ENCODE measurements around the gene TMBIM4. TPM values are rescaled to one million over a fixed set of nuclear protein-coding genes. Genes with fewer than 3 reads are reported as not detected.

The TMBIM4 gene
- total RNA-seq, 1 donor = 94.1 TPM

DNA sequence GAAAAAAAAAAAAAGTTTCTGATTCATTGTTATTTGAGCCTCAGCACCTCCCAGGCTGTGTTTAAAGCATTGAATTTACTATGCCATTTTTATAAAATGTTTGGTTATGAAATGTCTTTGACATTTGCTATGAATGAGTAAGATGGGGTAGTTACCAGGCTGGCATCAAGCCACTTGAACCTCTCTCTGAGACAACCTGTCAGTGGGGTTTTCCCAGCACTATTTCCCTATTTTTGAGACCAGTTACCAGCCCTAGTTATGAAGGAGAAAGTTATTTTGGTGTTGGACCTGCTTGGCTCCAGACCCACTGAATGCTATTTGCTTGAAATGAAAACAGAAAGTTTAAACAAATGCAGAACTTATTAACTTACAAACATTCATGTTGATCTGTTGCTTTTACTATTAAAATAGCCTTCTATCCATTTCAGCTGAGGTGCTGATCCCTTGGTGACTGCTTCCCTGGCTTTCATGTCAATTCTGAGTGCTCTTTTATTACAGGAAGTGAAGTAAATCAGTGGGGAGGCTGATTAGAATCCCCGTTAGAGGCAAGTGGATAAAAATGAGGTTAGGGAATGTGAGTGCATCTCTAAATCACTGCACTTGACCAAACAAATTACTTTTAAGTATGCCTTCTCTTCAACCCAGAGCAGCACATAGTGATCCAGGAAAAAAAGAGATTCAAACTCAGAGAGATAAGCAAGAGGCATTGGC lies 77.1 kb downstream of the TMBIM4 start:
- H3K27ac ChIP-seq (ENCODE audit: low read depth, low read length) = peak overlapping the region; percentile 27
- no peaks in the 10 kb centered on the region for H3K36me3 ChIP-seq (ENCODE audit: insufficient read depth, low read length)
- no peaks in the 10 kb centered on the region for H3K79me2 ChIP-seq (ENCODE audit: insufficient read depth, low read length)
- H3K4me3 ChIP-seq (ENCODE audit: insufficient read depth, low read length) = peak overlapping the region; percentile 11
- no peaks in the 10 kb centered on the region for H4K20me1 ChIP-seq (ENCODE audit: insufficient read depth, low read length)
- peak overlapping the region; percentile 30 for H2AFZ ChIP-seq (ENCODE audit: low read length)
- H3K4me2 ChIP-seq (ENCODE audit: insufficient read depth, low read length) = peak overlapping the region; percentile 62
- H3K9me3 ChIP-seq (ENCODE audit: low read depth, low read length) = no peaks in the 10 kb centered on the region
- peak; percentile 32 for DNase-seq (ENCODE audit: insufficient read length, low spot score, missing footprints)
- H3K27me3 ChIP-seq (ENCODE audit: insufficient read depth, low read length) = no peaks in the 10 kb centered on the region
- peaks cover 13% of the 10 kb centered on the region for H3K4me1 ChIP-seq (ENCODE audit: insufficient read depth, low read length)
- no peak for TF ChIP-seq CTCF (IDR thresholded peaks at IDR 0.05; ENCODE audit: extremely low read depth, low read depth, low read length)

- H3K4me1 ChIP-seq (ENCODE audit: insufficient read depth, low read length) = peaks cover 22% of the 10 kb centered on the region
- no peak for TF ChIP-seq CTCF (IDR thresholded peaks at IDR 0.05; ENCODE audit: extremely low read depth, low read depth, low read length)
- H3K79me2 ChIP-seq (ENCODE audit: insufficient read depth, low read length) = peaks cover 4% of the 10 kb centered on the region
- H4K20me1 ChIP-seq (ENCODE audit: insufficient read depth, low read length) = no peaks in the 10 kb centered on the region
- no peaks in the 10 kb centered on the region for H3K9me3 ChIP-seq (ENCODE audit: low read depth, low read length)
- no peak overlapping the region for H3K4me2 ChIP-seq (ENCODE audit: insufficient read depth, low read length)
- no peak overlapping the region for H3K27ac ChIP-seq (ENCODE audit: low read depth, low read length)
- DNase-seq (ENCODE audit: insufficient read length, low spot score, missing footprints) = no peak
- no peak overlapping the region for H3K4me3 ChIP-seq (ENCODE audit: insufficient read depth, low read length)
- peak overlapping the region; percentile 36 for H2AFZ ChIP-seq (ENCODE audit: low read length)
- no peaks in the 10 kb centered on the region for H3K27me3 ChIP-seq (ENCODE audit: insufficient read depth, low read length)
- no peaks in the 10 kb centered on the region for H3K36me3 ChIP-seq (ENCODE audit: insufficient read depth, low read length)
These were observed 79.6 kb downstream of the TMBIM4 start for GRCh38 chr12:66090157-66090556.

- H3K79me2 ChIP-seq (ENCODE audit: insufficient read depth, low read length) = peaks cover 4% of the 10 kb centered on the region
- peak overlapping the region; percentile 67 for H2AFZ ChIP-seq (ENCODE audit: low read length)
- H3K4me3 ChIP-seq (ENCODE audit: insufficient read depth, low read length) = peak overlapping the region; percentile 58
- peak overlapping the region; percentile 84 for H3K4me2 ChIP-seq (ENCODE audit: insufficient read depth, low read length)
- peak; percentile 92 for TF ChIP-seq CTCF (IDR thresholded peaks at IDR 0.05; ENCODE audit: extremely low read depth, low read depth, low read length)
- no peaks in the 10 kb centered on the region for H3K27me3 ChIP-seq (ENCODE audit: insufficient read depth, low read length)
- no peaks in the 10 kb centered on the region for H3K36me3 ChIP-seq (ENCODE audit: insufficient read depth, low read length)
- peaks cover 14% of the 10 kb centered on the region for H3K4me1 ChIP-seq (ENCODE audit: insufficient read depth, low read length)
- peak overlapping the region; percentile 52 for H3K27ac ChIP-seq (ENCODE audit: low read depth, low read length)
- peak; percentile 52 for DNase-seq (ENCODE audit: insufficient read length, low spot score, missing footprints)
- no peaks in the 10 kb centered on the region for H4K20me1 ChIP-seq (ENCODE audit: insufficient read depth, low read length)
- H3K9me3 ChIP-seq (ENCODE audit: low read depth, low read length) = no peaks in the 10 kb centered on the region
These were observed 82.3 kb downstream of the TMBIM4 start for GRCh38 chr12:66087365-66087943.

DNA sequence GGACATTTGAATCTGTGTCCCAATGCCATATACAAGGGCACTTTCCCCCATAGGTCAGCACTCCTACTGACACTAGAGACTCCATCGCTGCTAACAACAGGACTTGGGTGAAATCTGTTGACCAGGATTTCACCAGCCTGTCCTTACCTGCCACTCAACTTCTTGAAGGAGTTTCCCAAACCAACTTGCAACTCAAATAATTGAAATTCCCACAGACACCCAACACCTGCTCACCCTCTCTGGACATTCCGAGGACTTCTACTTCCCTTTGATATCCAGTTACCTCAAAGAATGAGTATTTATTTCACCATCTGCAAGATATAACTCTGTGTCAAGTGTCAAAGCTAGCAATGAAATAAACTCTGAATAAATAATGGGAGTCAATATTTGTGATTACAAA lies 83.8 kb downstream of the TMBIM4 start:
- H3K4me3 ChIP-seq (ENCODE audit: insufficient read depth, low read length) = no peak overlapping the region
- H2AFZ ChIP-seq (ENCODE audit: low read length) = peak overlapping the region; percentile 63

More for the DNA sequence above, 83.8 kb downstream of the TMBIM4 start:
- H3K4me1 ChIP-seq (ENCODE audit: insufficient read depth, low read length) = peaks cover 9% of the 10 kb centered on the region
- no peaks in the 10 kb centered on the region for H3K27me3 ChIP-seq (ENCODE audit: insufficient read depth, low read length)
- no peaks in the 10 kb centered on the region for H3K36me3 ChIP-seq (ENCODE audit: insufficient read depth, low read length)
- no peak for DNase-seq (ENCODE audit: insufficient read length, low spot score, missing footprints)
- no peak overlapping the region for H3K4me2 ChIP-seq (ENCODE audit: insufficient read depth, low read length)
- H3K9me3 ChIP-seq (ENCODE audit: low read depth, low read length) = no peaks in the 10 kb centered on the region
- no peak for TF ChIP-seq CTCF (IDR thresholded peaks at IDR 0.05; ENCODE audit: extremely low read depth, low read depth, low read length)
- no peaks in the 10 kb centered on the region for H4K20me1 ChIP-seq (ENCODE audit: insufficient read depth, low read length)
- H3K79me2 ChIP-seq (ENCODE audit: insufficient read depth, low read length) = peaks cover 4% of the 10 kb centered on the region
- no peak overlapping the region for H3K27ac ChIP-seq (ENCODE audit: low read depth, low read length)

Data from osteoblast (primary cell).